ENCODE results near the gene RALGDS. TPM values are rescaled to one million over a fixed set of nuclear protein-coding genes. Genes with fewer than 3 reads are reported as not detected.

The RALGDS gene
- total and polyA plus RNA-seq, 12 donors, result 15.6 to 45.1 (median 28.1) TPM

- DNase-seq (no peak), ATAC-seq (no peak)
- intact Hi-C loops (cut with DNase I), result no loop called here
- Histone ChIP-seq H3K36me3 (peaks cover 0 to 42% (median 0%) of the 10 kb centered on the region in 9 donors), H3K4me3 (no peak overlapping the region), H3K4me1 (peaks cover 0 to 12% (median 6%) of the 10 kb centered on the region in 9 donors), H3K27ac (no peak overlapping the region), H3K9me3 (no peaks in the 10 kb centered on the region), H3K27me3 (no peaks in the 10 kb centered on the region)
- WGBS, 2 donors, result 86 to 87% methylated on average over 13 of the region's 13 CpGs
- no peak for TF ChIP-seq CTCF (IDR thresholded peaks at IDR 0.05)
Measured at GRCh38 chr9:133154097-133154989, 33.3 kb upstream of the RALGDS start.

- H3K36me3 ChIP-seq, result peaks cover 0 to 33% (median 0%) of the 10 kb centered on the region in 9 donors
- no peaks in the 10 kb centered on the region for H3K9me3 ChIP-seq
- no peak for DNase-seq
- H3K27me3 ChIP-seq, result no peaks in the 10 kb centered on the region
- no peak for ATAC-seq
- peaks cover 0 to 14% (median 8%) of the 10 kb centered on the region in 9 donors for H3K4me1 ChIP-seq
- H3K27ac ChIP-seq, result peak overlapping the region in 2 of 10 donors; percentile 24 to 27
- no peak for TF ChIP-seq CTCF (IDR thresholded peaks at IDR 0.05)
- 67 to 69% methylated on average over 36 of the region's 36 CpGs for WGBS, 2 donors
- no peak overlapping the region for H3K4me3 ChIP-seq
- intact Hi-C loops (cut with DNase I), result no loop called here
Measured at GRCh38 chr9:133153227-133154096, 32.4 kb upstream of the RALGDS start.

GRCh38 chr9:133151601-133152525 lies 30.8 kb upstream of the RALGDS start:
- TF ChIP-seq CTCF (IDR thresholded peaks at IDR 0.05), result no peak
- H3K4me3 ChIP-seq, result no peak overlapping the region
- ATAC-seq, result no peak
- H3K9me3 ChIP-seq, result no peaks in the 10 kb centered on the region
- no peaks in the 10 kb centered on the region for H3K27me3 ChIP-seq
- no peak for DNase-seq
- peaks cover 13 to 30% (median 23%) of the 10 kb centered on the region in 9 donors for H3K4me1 ChIP-seq
- 79 to 85% methylated on average over 14 of the region's 14 CpGs for WGBS, 2 donors
- peaks cover 0 to 22% (median 0%) of the 10 kb centered on the region in 9 donors for H3K36me3 ChIP-seq
- intact Hi-C loops (cut with DNase I), result loop anchor here in 1 of 10 donors (1.0 kb wide), 1 partner anchor 108 kb away; no protein-coding TSS in a partner anchor
- peak overlapping the region in 4 of 10 donors; percentile 28 to 61 (median 42) for H3K27ac ChIP-seq
